ENCODE measurements around the gene ARAP3.

The ARAP3 gene

GRCh38 chr5:141696431-141696830 lies 14.4 kb upstream of the ARAP3 start:
- no peak for DNase-seq

GRCh38 chr5:141695627-141696215 lies 13.7 kb upstream of the ARAP3 start:
- no peak for DNase-seq

GRCh38 chr5:141694479-141694878 lies 12.4 kb upstream of the ARAP3 start:
- no peak for DNase-seq

- DNase-seq, result peak; percentile 68
Observed at GRCh38 chr5:141692919-141693725, 11.1 kb upstream of the ARAP3 start.

- DNase-seq, result no peak
Observed at GRCh38 chr5:141692533-141692888, 10.5 kb upstream of the ARAP3 start.

GRCh38 chr5:141691867-141692532 lies 10.0 kb upstream of the ARAP3 start:
- DNase-seq, result peak; percentile 86

- no peak for DNase-seq
Observed at GRCh38 chr5:141691286-141691866, 9.3 kb upstream of the ARAP3 start.

- no peak for DNase-seq
Observed at GRCh38 chr5:141686648-141687416, 4.8 kb upstream of the ARAP3 start.

GRCh38 chr5:141685591-141685990 lies 3.6 kb upstream of the ARAP3 start:
- DNase-seq, result no peak

GRCh38 chr5:141683596-141684141 lies 1.6 kb upstream of the ARAP3 start:
- no peak for DNase-seq

- no peak for DNase-seq
Observed at GRCh38 chr5:141681295-141681694, 735 bp downstream of the ARAP3 start.

GRCh38 chr5:141680751-141681201 lies 1.3 kb downstream of the ARAP3 start:
- no peak for DNase-seq

GRCh38 chr5:141680178-141680577 lies 1.9 kb downstream of the ARAP3 start:
- no peak for DNase-seq

- no peak for DNase-seq
Observed at GRCh38 chr5:141677415-141677814, 4.6 kb downstream of the ARAP3 start.

- no peak for DNase-seq
Observed at GRCh38 chr5:141675672-141676071, 6.4 kb downstream of the ARAP3 start.

- no peak for DNase-seq
Observed at GRCh38 chr5:141674747-141675146, 7.3 kb downstream of the ARAP3 start.

GRCh38 chr5:141672841-141673813 lies 8.9 kb downstream of the ARAP3 start:
- no peak for DNase-seq

GRCh38 chr5:141672071-141672840 lies 9.8 kb downstream of the ARAP3 start:
- no peak for DNase-seq

GRCh38 chr5:141669520-141669919 lies 12.5 kb downstream of the ARAP3 start:
- no peak for DNase-seq

GRCh38 chr5:141668601-141669265 lies 13.3 kb downstream of the ARAP3 start:
- no peak for DNase-seq
